ENCODE measurements around the gene TMEM247. TPM values are rescaled to one million over a fixed set of nuclear protein-coding genes. Genes with fewer than 3 reads are reported as not detected.

The TMEM247 gene
- total and polyA plus RNA-seq, 4 experiments from 2014 or later: not detected

DNA sequence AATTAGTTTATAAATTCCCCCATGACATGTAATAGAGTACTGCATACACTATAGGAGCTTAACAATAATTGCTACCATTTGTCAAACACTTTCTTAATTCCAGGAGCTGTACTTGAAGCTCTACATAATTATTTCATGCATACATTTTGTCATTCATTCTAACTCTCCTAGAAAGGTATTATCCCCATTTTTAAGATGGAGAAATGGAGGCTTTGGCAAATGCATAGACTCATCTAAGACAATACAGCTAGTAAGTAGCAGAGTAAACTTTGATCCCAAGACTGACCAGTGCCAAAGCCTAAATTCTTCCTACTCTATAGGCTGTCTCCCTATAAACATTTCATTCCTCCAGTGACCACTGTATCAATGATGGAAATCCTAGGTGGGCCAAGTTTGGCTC lies 42.6 kb upstream of the TMEM247 start:
- Histone ChIP-seq H3K27ac (ENCODE audit: low read depth, low read length) (no peak overlapping the region), H3K27me3 (ENCODE audit: insufficient read depth, low read length) (no peaks in the 10 kb centered on the region), H3K4me1 (ENCODE audit: insufficient read depth, low read length) (peaks cover 46% of the 10 kb centered on the region), H3K9me3 (ENCODE audit: control insufficient read depth in 1 of 2, low read length in 2 of 2) (no peaks in the 10 kb centered on the region), H3K36me3 (ENCODE audit: insufficient read depth, low read length) (no peaks in the 10 kb centered on the region), H3K4me3 (ENCODE audit: low read length in 2 of 2) (no peak overlapping the region)
- Mint-ChIP-seq H3K4me3 (no peak overlapping the region), H3K9me3 (no peaks in the 10 kb centered on the region), H3K4me1 (peaks cover 41 to 67% (median 56%) of the 10 kb centered on the region in 4 donors), H3K27ac (no peak overlapping the region), H3K36me3 (no peaks in the 10 kb centered on the region), H3K27me3 (no peaks in the 10 kb centered on the region)
- POLR2A ChIA-PET (ENCODE audit: partially characterized antibody): no interaction called here
- intact Hi-C loops (cut with micrococcal nuclease): no loop called here
- CTCF ChIA-PET (ENCODE audit: partially characterized antibody): no interaction called here
- no peak for DNase-seq

DNA sequence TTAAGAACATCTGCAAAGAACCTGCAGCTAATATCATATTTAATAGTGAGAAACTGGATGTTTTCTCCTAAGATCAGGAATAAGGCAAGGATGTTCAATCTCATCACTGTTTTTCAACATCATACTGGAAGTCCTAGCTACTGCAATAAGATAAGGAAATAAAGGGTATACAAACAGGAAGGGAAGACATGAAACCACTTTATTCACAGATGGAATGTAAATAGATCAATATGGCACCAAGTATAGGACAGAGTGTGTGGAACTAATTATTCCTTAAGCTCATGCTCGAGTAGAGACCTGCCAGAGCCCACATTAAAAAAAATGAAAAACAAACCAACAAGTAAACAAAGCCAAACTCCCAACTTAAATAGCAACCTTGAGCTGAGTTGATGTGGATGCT lies 41.3 kb upstream of the TMEM247 start:
- Mint-ChIP-seq H3K36me3 (no peaks in the 10 kb centered on the region), H3K4me3 (peak overlapping the region in 2 of 8 donors; percentile 4 to 50), H3K27me3 (no peaks in the 10 kb centered on the region), H3K27ac (no peak overlapping the region), H3K9me3 (no peaks in the 10 kb centered on the region), H3K4me1 (peaks cover 30 to 54% (median 44%) of the 10 kb centered on the region in 4 donors)
- H3K9me3 ChIP-seq (ENCODE audit: control insufficient read depth in 1 of 2, low read length in 2 of 2): no peaks in the 10 kb centered on the region
- peaks cover 33% of the 10 kb centered on the region for H3K4me1 ChIP-seq (ENCODE audit: insufficient read depth, low read length)
- DNase-seq: no peak
- H3K36me3 ChIP-seq (ENCODE audit: insufficient read depth, low read length): no peaks in the 10 kb centered on the region
- H3K27me3 ChIP-seq (ENCODE audit: insufficient read depth, low read length): no peaks in the 10 kb centered on the region
- intact Hi-C loops (cut with micrococcal nuclease): no loop called here
- CTCF ChIA-PET (ENCODE audit: partially characterized antibody): no interaction called here
- H3K4me3 ChIP-seq (ENCODE audit: low read length in 2 of 2): no peak overlapping the region
- no peak overlapping the region for H3K27ac ChIP-seq (ENCODE audit: low read depth, low read length)
- POLR2A ChIA-PET (ENCODE audit: partially characterized antibody): no interaction called here

DNA sequence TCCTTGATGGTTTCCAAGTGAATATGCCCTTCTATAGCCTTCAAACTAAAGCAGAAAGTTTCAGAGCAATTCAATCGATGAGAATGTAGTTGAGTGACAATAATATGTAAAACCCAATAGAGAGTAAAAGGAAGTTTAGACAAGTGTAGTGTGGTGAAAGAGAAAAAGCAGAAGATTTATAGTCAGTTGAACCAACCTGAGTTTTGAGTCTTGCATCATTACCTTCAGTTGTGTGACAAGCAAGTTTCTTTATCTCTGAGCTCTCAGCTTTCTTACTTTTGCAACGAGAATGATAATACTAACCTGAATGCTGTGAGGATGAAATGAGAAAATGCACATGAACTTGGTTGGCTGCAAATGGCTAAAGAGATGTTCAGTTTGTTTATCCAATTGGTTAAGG lies 40.6 kb upstream of the TMEM247 start:
- Histone ChIP-seq H3K36me3 (ENCODE audit: insufficient read depth, low read length) (no peaks in the 10 kb centered on the region), H3K4me1 (ENCODE audit: insufficient read depth, low read length) (peaks cover 30% of the 10 kb centered on the region), H3K27ac (ENCODE audit: low read depth, low read length) (no peak overlapping the region), H3K27me3 (ENCODE audit: insufficient read depth, low read length) (no peaks in the 10 kb centered on the region), H3K9me3 (ENCODE audit: control insufficient read depth in 1 of 2, low read length in 2 of 2) (no peaks in the 10 kb centered on the region), H3K4me3 (ENCODE audit: low read length in 2 of 2) (no peak overlapping the region)
- ChIA-PET POLR2A (ENCODE audit: partially characterized antibody) (no interaction called here), CTCF (ENCODE audit: partially characterized antibody) (interaction anchor here (1.0 kb wide), 1 partner anchor 21 kb away, joined by 3 read pairs; no protein-coding TSS in a partner anchor)
- Mint-ChIP-seq H3K27ac (peak overlapping the region in 6 of 7 donors; percentile 2 to 88 (median 64)), H3K4me3 (peak overlapping the region in 7 of 8 donors; percentile 13 to 82 (median 18)), H3K9me3 (no peaks in the 10 kb centered on the region), H3K4me1 (peaks cover 27 to 51% (median 40%) of the 10 kb centered on the region in 4 donors), H3K27me3 (no peaks in the 10 kb centered on the region), H3K36me3 (no peaks in the 10 kb centered on the region)
- no peak for DNase-seq
- intact Hi-C loops (cut with micrococcal nuclease): no loop called here

DNA sequence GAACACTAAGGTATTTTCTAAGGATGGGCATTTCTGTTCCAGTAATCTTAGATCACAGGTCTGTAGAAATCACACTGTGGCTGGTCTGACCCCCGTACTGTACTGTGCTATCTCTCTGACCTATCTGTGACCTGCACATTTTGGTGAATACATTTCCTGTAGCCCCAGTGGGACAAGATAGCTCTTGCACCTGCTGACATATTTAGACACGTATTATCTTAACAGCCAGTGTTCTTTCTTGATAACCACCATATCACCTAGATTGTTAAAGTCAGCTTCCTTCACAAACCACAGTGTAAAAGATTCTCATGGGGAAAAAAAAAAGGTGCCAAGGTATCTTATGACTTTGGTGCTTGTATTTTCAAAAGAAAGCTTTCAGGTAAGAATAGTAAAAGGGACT lies 39.8 kb upstream of the TMEM247 start:
- Mint-ChIP-seq H3K9me3 (no peaks in the 10 kb centered on the region), H3K36me3 (no peaks in the 10 kb centered on the region), H3K27ac (peak overlapping the region; percentile 35 to 94 (median 88)), H3K4me1 (peaks cover 26 to 50% (median 36%) of the 10 kb centered on the region in 4 donors), H3K27me3 (no peaks in the 10 kb centered on the region), H3K4me3 (peak overlapping the region; percentile 45 to 82 (median 76))
- Histone ChIP-seq H3K4me1 (ENCODE audit: insufficient read depth, low read length) (peaks cover 30% of the 10 kb centered on the region), H3K9me3 (ENCODE audit: control insufficient read depth in 1 of 2, low read length in 2 of 2) (no peaks in the 10 kb centered on the region), H3K4me3 (ENCODE audit: low read length in 2 of 2) (no peak overlapping the region), H3K27me3 (ENCODE audit: insufficient read depth, low read length) (no peaks in the 10 kb centered on the region), H3K36me3 (ENCODE audit: insufficient read depth, low read length) (no peaks in the 10 kb centered on the region), H3K27ac (ENCODE audit: low read depth, low read length) (peak overlapping the region; percentile 25)
- DNase-seq: peak; percentile 59 to 76 (median 72)
- intact Hi-C loops (cut with micrococcal nuclease): no loop called here
- CTCF ChIA-PET (ENCODE audit: partially characterized antibody): interaction anchor here (1.3 kb wide), 1 partner anchor 15 kb away, joined by 3 read pairs; no protein-coding TSS in a partner anchor
- POLR2A ChIA-PET (ENCODE audit: partially characterized antibody): interaction anchor here (0.9 to 1.1 kb wide), 2 partner anchors 9 to 12 kb away, joined by 3 to 4 read pairs; no protein-coding TSS in a partner anchor

DNA sequence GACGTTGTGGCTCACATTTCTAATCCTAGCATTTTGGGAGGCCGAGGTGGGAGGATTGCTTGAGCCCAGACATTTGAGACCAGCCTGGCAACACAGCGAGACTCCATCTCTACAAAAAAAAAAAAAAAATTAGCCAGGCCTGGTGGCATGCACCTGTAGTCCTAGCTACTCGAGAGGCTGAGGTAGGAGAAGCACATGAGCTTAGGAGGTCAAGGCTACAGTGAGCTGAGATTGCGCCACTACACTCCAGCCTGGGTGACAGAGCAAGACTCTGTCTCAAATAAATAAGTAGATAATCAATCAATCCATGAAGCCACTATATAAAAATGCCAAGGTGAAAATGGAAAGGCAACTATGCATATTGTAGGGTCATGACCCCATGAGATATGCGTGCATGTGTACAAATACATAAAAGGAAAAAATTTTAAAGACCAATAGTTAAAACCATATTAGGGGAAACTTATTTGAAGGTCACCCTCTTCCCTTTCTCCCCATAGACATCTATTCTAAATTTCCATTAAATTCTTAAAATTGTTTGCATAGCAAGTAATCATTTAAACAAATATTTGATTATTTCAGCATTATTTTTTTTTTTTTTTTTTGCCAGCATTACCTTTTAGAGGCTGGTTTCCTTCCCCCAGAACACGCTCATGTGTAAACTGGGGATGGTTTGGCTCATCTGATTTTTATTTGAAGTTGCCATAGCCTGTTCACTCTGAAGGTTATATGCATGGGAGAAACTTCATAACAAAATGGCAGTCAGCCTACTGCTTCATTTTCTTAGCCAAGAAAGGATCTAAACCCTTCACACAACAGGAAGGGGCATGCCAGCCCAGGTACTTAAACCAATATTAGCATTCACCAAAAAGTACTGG lies 37.3 kb upstream of the TMEM247 start:
- no peak overlapping the region for H3K4me3 Mint-ChIP-seq
- Histone ChIP-seq H3K4me3 (ENCODE audit: low read length in 2 of 2) (no peak overlapping the region), H3K4me1 (ENCODE audit: insufficient read depth, low read length) (peaks cover 30% of the 10 kb centered on the region), H3K36me3 (ENCODE audit: insufficient read depth, low read length) (no peaks in the 10 kb centered on the region), H3K27me3 (ENCODE audit: insufficient read depth, low read length) (no peaks in the 10 kb centered on the region), H3K9me3 (ENCODE audit: control insufficient read depth in 1 of 2, low read length in 2 of 2) (no peaks in the 10 kb centered on the region), H3K27ac (ENCODE audit: low read depth, low read length) (no peak overlapping the region)
- peaks cover 0 to 1% of the 10 kb centered on the region in 2 donors for H3K36me3 Mint-ChIP-seq
- ChIA-PET POLR2A (ENCODE audit: partially characterized antibody) (no interaction called here), CTCF (ENCODE audit: partially characterized antibody) (no interaction called here)
- H3K27me3 Mint-ChIP-seq: peaks cover 0 to 4% of the 10 kb centered on the region in 2 donors
- peaks cover 0 to 15% (median 10%) of the 10 kb centered on the region in 8 donors for H3K9me3 Mint-ChIP-seq
- H3K27ac Mint-ChIP-seq: no peak overlapping the region
- peaks cover 21 to 37% (median 29%) of the 10 kb centered on the region in 4 donors for H3K4me1 Mint-ChIP-seq
- DNase-seq: no peak
- intact Hi-C loops (cut with micrococcal nuclease): no loop called here

DNA sequence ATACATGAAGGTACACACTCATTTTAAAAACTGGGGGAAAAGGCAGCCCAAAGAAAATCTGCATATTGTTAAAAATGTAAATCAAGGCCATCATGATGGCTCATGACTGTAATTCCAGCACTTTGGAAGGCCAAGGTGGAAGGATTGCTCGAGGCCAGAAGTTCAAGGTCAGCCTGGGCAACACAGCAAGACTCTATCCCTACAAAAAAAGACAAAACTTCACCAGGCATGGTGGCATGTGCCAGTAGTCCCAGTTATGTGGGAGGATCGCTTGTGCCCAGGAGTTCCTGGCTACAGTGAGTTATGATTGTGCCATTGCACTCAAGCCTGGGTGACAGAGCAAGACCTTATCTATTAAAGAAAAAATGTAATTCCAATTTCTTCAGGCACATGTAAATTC lies 34.6 kb upstream of the TMEM247 start:
- Mint-ChIP-seq H3K9me3 (peaks cover 0 to 24% (median 10%) of the 10 kb centered on the region in 8 donors), H3K27ac (no peak overlapping the region), H3K27me3 (peaks cover 0 to 7% of the 10 kb centered on the region in 2 donors), H3K36me3 (peaks cover 0 to 1% of the 10 kb centered on the region in 2 donors), H3K4me3 (no peak overlapping the region), H3K4me1 (peaks cover 9 to 18% (median 11%) of the 10 kb centered on the region in 4 donors)
- Histone ChIP-seq H3K9me3 (ENCODE audit: control insufficient read depth in 1 of 2, low read length in 2 of 2) (no peaks in the 10 kb centered on the region), H3K27ac (ENCODE audit: low read depth, low read length) (no peak overlapping the region), H3K27me3 (ENCODE audit: insufficient read depth, low read length) (no peaks in the 10 kb centered on the region), H3K36me3 (ENCODE audit: insufficient read depth, low read length) (no peaks in the 10 kb centered on the region), H3K4me1 (ENCODE audit: insufficient read depth, low read length) (peaks cover 11% of the 10 kb centered on the region), H3K4me3 (ENCODE audit: low read length in 2 of 2) (no peak overlapping the region)
- DNase-seq: no peak
- POLR2A ChIA-PET (ENCODE audit: partially characterized antibody): no interaction called here
- intact Hi-C loops (cut with micrococcal nuclease): no loop called here
- CTCF ChIA-PET (ENCODE audit: partially characterized antibody): no interaction called here

DNA sequence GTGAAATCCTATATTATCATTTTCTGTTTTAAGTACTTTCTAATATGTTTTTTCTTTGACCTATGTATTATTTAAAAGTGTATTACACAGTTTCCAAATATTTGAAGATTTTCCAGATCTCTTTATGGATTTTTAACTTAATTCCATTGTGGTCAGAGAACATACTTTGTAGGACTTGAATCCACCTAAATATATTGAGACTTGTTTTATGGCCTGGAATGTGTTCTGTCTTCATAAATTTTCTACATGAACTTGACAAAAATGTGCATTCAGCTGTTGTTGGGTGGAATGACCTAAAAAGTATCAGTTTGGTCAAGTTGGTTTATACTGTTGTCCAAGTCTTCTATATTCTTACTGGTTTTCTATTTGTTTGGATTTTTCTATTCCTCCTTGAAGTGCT lies 33.8 kb upstream of the TMEM247 start:
- H3K4me3 ChIP-seq (ENCODE audit: low read length in 2 of 2): no peak overlapping the region
- no peaks in the 10 kb centered on the region for H3K27me3 ChIP-seq (ENCODE audit: insufficient read depth, low read length)
- no peaks in the 10 kb centered on the region for H3K9me3 ChIP-seq (ENCODE audit: control insufficient read depth in 1 of 2, low read length in 2 of 2)
- Mint-ChIP-seq H3K27me3 (peaks cover 0 to 7% of the 10 kb centered on the region in 2 donors), H3K27ac (no peak overlapping the region), H3K9me3 (peaks cover 0 to 24% (median 10%) of the 10 kb centered on the region in 8 donors), H3K36me3 (peaks cover 0 to 1% of the 10 kb centered on the region in 2 donors), H3K4me1 (peaks cover under 1 to 10% (median 3%) of the 10 kb centered on the region in 4 donors), H3K4me3 (no peak overlapping the region)
- intact Hi-C loops (cut with micrococcal nuclease): no loop called here
- CTCF ChIA-PET (ENCODE audit: partially characterized antibody): interaction anchor here (1.2 kb wide), 1 partner anchor 17 kb away, joined by 3 read pairs; no protein-coding TSS in a partner anchor
- no peaks in the 10 kb centered on the region for H3K36me3 ChIP-seq (ENCODE audit: insufficient read depth, low read length)
- H3K4me1 ChIP-seq (ENCODE audit: insufficient read depth, low read length): peaks cover 3% of the 10 kb centered on the region
- POLR2A ChIA-PET (ENCODE audit: partially characterized antibody): no interaction called here
- H3K27ac ChIP-seq (ENCODE audit: low read depth, low read length): no peak overlapping the region
- DNase-seq: no peak
